Measurements from ENCODE around the gene DOCK3.

DNA sequence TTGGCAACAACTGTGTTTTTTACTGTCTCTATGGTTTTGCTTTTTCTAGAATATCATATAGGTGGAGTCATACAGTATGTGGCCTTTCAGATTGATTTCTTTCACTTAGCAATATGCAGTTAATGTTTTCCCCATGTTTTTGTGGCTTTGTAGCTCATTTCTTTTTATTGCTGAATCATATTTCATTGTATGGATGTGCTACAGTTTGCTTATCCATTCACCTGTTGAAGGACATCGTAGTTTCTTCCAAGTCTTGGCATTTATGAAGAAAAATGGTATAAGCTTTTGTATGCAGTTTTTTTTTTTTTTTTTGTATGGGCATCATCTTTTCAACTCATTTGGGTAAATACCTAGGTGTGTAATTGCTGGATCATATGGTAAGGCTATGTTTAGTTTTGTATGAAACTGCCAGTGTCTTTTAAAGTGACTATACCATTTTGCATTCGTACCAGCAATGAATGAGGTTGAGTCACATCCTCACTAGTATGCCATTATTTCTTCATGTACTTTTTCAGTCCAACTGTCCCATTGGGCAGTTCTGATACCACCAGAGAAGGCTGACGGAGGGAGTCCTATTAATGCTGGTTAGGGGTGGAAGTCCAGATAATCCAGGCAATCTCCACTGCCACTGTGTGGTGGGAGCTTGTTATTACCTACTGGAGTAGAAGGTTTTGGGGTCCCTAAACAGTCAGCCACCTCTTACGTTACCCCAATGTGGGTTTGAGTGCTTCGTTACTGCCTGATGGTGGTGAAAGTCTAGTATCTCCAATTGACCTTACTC is 210.5 kb downstream of the DOCK3 start:
- no peak for TF ChIP-seq POLR2A (IDR thresholded peaks at IDR 0.05)
- TF ChIP-seq EP300 (IDR thresholded peaks at IDR 0.05): no peak

All from ovary (tissue), 1 donor.